ENCODE measurements around the gene UBE3B. TPM values are rescaled to one million over a fixed set of nuclear protein-coding genes. Genes with fewer than 3 reads are reported as not detected.
A peak's percentile ranks its signal among the peaks of the same experiment; 100 is the strongest.

UBE3B gene
- total RNA-seq, 1 donor from 2014 or later = 34.4 TPM

- FAIRE-seq (no peak), DNase-seq (ENCODE audit: low read depth) (no peak)
- H3K9me3 Mint-ChIP-seq (ENCODE audit: unreplicated experiment) = no peaks in the 10 kb centered on the region
- Histone ChIP-seq H4K20me1 (ENCODE audit: insufficient read depth, low read length) (no peaks in the 10 kb centered on the region), H3K4me1 (ENCODE audit: insufficient read depth, low read length) (peaks cover 37% of the 10 kb centered on the region), H3K4me3 (ENCODE audit: insufficient read depth, low read depth, low read length) (no peak overlapping the region), H3K79me2 (ENCODE audit: insufficient read depth, low read length) (no peaks in the 10 kb centered on the region), H3K27me3 (ENCODE audit: insufficient read depth, low read length) (no peaks in the 10 kb centered on the region), H3K9ac (ENCODE audit: low read length) (no peak overlapping the region), H3K27ac (ENCODE audit: low read depth, low read length) (no peak overlapping the region), H2AFZ (ENCODE audit: low read depth, low read length) (no peak overlapping the region), H3K4me2 (ENCODE audit: low read length) (no peak overlapping the region), H3K9me3 (ENCODE audit: insufficient read depth, low read depth, low read length) (no peaks in the 10 kb centered on the region), H3K36me3 (ENCODE audit: insufficient read depth, low read length) (no peaks in the 10 kb centered on the region)
- H3K4me1 Mint-ChIP-seq (ENCODE audit: low read depth, unreplicated experiment) = peaks cover 18% of the 10 kb centered on the region
- H3K4me3 Mint-ChIP-seq (ENCODE audit: unreplicated experiment) = no peak overlapping the region
- H3K27me3 Mint-ChIP-seq (ENCODE audit: low read depth, unreplicated experiment) = peaks cover 5% of the 10 kb centered on the region
- TF ChIP-seq CTCF (IDR thresholded peaks at IDR 0.05; ENCODE audit: insufficient read depth, low read depth, low read length) = no peak
- peaks cover 10% of the 10 kb centered on the region for H3K36me3 Mint-ChIP-seq (ENCODE audit: low read depth, unreplicated experiment)
- no peak overlapping the region for H3K27ac Mint-ChIP-seq (ENCODE audit: unreplicated experiment)
Observed at GRCh38 chr12:109540526-109541412, 63.3 kb downstream of the UBE3B start.

GRCh38 chr12:109541413-109541726 is 63.9 kb downstream of the UBE3B start:
- no peak for FAIRE-seq
- H3K27ac ChIP-seq (ENCODE audit: low read depth, low read length) = no peak overlapping the region

More at GRCh38 chr12:109541413-109541726, 63.9 kb downstream of the UBE3B start:
- H3K27ac Mint-ChIP-seq (ENCODE audit: unreplicated experiment) = no peak overlapping the region
- no peak overlapping the region for H3K9ac ChIP-seq (ENCODE audit: low read length)
- H3K79me2 ChIP-seq (ENCODE audit: insufficient read depth, low read length) = no peaks in the 10 kb centered on the region
- no peak overlapping the region for H3K4me3 Mint-ChIP-seq (ENCODE audit: unreplicated experiment)
- H3K36me3 ChIP-seq (ENCODE audit: insufficient read depth, low read length) = no peaks in the 10 kb centered on the region
- H3K36me3 Mint-ChIP-seq (ENCODE audit: low read depth, unreplicated experiment) = peaks cover 5% of the 10 kb centered on the region
- H3K4me3 ChIP-seq (ENCODE audit: insufficient read depth, low read depth, low read length) = no peak overlapping the region
- no peak for DNase-seq (ENCODE audit: low read depth)
- H3K9me3 Mint-ChIP-seq (ENCODE audit: unreplicated experiment) = no peaks in the 10 kb centered on the region
- no peaks in the 10 kb centered on the region for H3K9me3 ChIP-seq (ENCODE audit: insufficient read depth, low read depth, low read length)
- H2AFZ ChIP-seq (ENCODE audit: low read depth, low read length) = no peak overlapping the region
- H4K20me1 ChIP-seq (ENCODE audit: insufficient read depth, low read length) = no peaks in the 10 kb centered on the region
- H3K27me3 Mint-ChIP-seq (ENCODE audit: low read depth, unreplicated experiment) = peaks cover 9% of the 10 kb centered on the region
- H3K27me3 ChIP-seq (ENCODE audit: insufficient read depth, low read length) = no peaks in the 10 kb centered on the region
- H3K4me2 ChIP-seq (ENCODE audit: low read length) = peak overlapping the region; percentile 47
- no peak for TF ChIP-seq EZH2 (IDR thresholded peaks at IDR 0.05; ENCODE audit: insufficient read depth, low read length)
- TF ChIP-seq CTCF (IDR thresholded peaks at IDR 0.05; ENCODE audit: insufficient read depth, low read depth, low read length) = no peak
- peaks cover 37% of the 10 kb centered on the region for H3K4me1 ChIP-seq (ENCODE audit: insufficient read depth, low read length)
- H3K4me1 Mint-ChIP-seq (ENCODE audit: low read depth, unreplicated experiment) = peaks cover 18% of the 10 kb centered on the region
